22Rv1 (cell line): ENCODE measurements around the gene ENKD1.

Source experiments
- ZFX ChIP-seq: fragments of 450-650 bp; IDR thresholded peaks from 2 replicates; pipeline ENCODE4 v1.6.1; 2017; ENCODE audit warnings: antibody characterized with exemption, borderline replicate concordance
- TF ChIP-seq, protein P1 (sequence below): fragments of 450-650 bp; IDR thresholded peaks from 2 replicates; pipeline ENCODE4 v1.5.1; 2017; ENCODE audit warnings: mild to moderate bottlenecking

GRCh38 chr16:67679935-67680897 is 13.7 kb upstream of the ENKD1 start:
- TF ChIP-seq, protein P1, sequence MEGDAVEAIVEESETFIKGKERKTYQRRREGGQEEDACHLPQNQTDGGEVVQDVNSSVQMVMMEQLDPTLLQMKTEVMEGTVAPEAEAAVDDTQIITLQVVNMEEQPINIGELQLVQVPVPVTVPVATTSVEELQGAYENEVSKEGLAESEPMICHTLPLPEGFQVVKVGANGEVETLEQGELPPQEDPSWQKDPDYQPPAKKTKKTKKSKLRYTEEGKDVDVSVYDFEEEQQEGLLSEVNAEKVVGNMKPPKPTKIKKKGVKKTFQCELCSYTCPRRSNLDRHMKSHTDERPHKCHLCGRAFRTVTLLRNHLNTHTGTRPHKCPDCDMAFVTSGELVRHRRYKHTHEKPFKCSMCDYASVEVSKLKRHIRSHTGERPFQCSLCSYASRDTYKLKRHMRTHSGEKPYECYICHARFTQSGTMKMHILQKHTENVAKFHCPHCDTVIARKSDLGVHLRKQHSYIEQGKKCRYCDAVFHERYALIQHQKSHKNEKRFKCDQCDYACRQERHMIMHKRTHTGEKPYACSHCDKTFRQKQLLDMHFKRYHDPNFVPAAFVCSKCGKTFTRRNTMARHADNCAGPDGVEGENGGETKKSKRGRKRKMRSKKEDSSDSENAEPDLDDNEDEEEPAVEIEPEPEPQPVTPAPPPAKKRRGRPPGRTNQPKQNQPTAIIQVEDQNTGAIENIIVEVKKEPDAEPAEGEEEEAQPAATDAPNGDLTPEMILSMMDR = no peak
- TF ChIP-seq ZFX = no peak
